ENCODE data around the gene TMEM179.

- no peak for TF ChIP-seq CTCF (IDR thresholded peaks at IDR 0.05)
- TF ChIP-seq SIN3A (IDR thresholded peaks at IDR 0.05; ENCODE audit: borderline replicate concordance, insufficient read depth, low read depth, low read length), result no peak
- no peak for TF ChIP-seq POLR2AphosphoS5 (IDR thresholded peaks at IDR 0.05; ENCODE audit: low read depth, low read length)
- no peak for TF ChIP-seq REST (IDR thresholded peaks at IDR 0.05; ENCODE audit: insufficient read depth in 1 of 2, low read depth in 2 of 2, low read length in 1 of 2)
- TF ChIP-seq TCF7L2 (IDR thresholded peaks at IDR 0.05; ENCODE audit: low read depth, low read length), result no peak
These were observed 20.9 kb downstream of the TMEM179 start for GRCh38 chr14:104583424-104584306.
